BLaER1 treated with 17β-estradiol and CSF1 and Interleukin-3, amounts not matched to agents 10 nM and 100 nM (cell line): Measurements from ENCODE around the gene NHSL2.
A peak's percentile ranks its signal among the peaks of the same experiment; 100 is the strongest.

Experiments
- H3K27ac ChIP-seq, 11 experiments: shearing (Covaris generic); formaldehyde crosslinking; 2 replicates each; pipeline ENCODE4 v1.8.1; 2022
- H3K27me3 ChIP-seq, 11 experiments: shearing (Covaris generic); formaldehyde crosslinking; 2 replicates each; pipeline ENCODE4 v1.8.1; 2022
- H3K36me3 ChIP-seq, 11 experiments: shearing (Covaris generic); formaldehyde crosslinking; 2 replicates each; pipeline ENCODE4 v1.8.1; 2022
- H3K4me1 ChIP-seq, 10 experiments: shearing (Covaris generic); formaldehyde crosslinking; 2 replicates each; pipeline ENCODE4 v1.8.1; 2022
- H3K4me2 ChIP-seq, 11 experiments: shearing (Covaris generic); formaldehyde crosslinking; 2 replicates each; pipeline ENCODE4 v1.8.1; 2022
- H3K4me3 ChIP-seq, 10 experiments: shearing (Covaris generic); formaldehyde crosslinking; 2 replicates each; pipeline ENCODE4 v1.8.1; 2022
- H3K9ac ChIP-seq, 11 experiments: shearing (Covaris generic); formaldehyde crosslinking; 2 replicates each; pipeline ENCODE4 v1.8.1; 2022
- H3K9me3 ChIP-seq, 11 experiments: shearing (Covaris generic); formaldehyde crosslinking; replicated peaks in 1 of 11; 2 replicates each; pipeline ENCODE4 v1.8.1; 2022
- H4K20me1 ChIP-seq, 11 experiments: shearing (Covaris generic); formaldehyde crosslinking; 2 replicates each; pipeline ENCODE4 v1.8.1; 2022
- Cebpa-rat ChIP-seq, 11 experiments: shearing (Covaris generic); IDR thresholded peaks; 2 replicates each; pipeline ENCODE4 v1.8.1; 2022

The NHSL2 gene

GRCh38 chrX:72131317-72132294 is 221.0 kb downstream of the NHSL2 start, which contains the start of gene RTL5:
Gene RTL5 (minus strand): TSS chrX:72131915.
- Histone ChIP-seq H3K27me3 (peaks cover 53 to 95% (median 78%) of the 10 kb centered on the region in 11 experiments), H3K4me3 (peak within 1 kb of the TSS; percentile 40 to 63 (median 50)), H4K20me1 (peaks cover 0 to 65% (median 0%) of the 10 kb centered on the region in 11 experiments; a peak in 10 of 22 replicates), H3K9me3 (peaks cover 0 to 14% (median 0%) of the 10 kb centered on the region in 11 experiments; a peak in 3 of 22 replicates), H3K9ac (peak within 1 kb of the TSS in 9 of 11 experiments; percentile 33 to 75 (median 57); a peak in 15 of 22 replicates), H3K27ac (peak within 1 kb of the TSS in 6 of 11 experiments; percentile 15 to 68 (median 62); a peak in 10 of 22 replicates), H3K4me1 (peaks cover 0 to 52% (median 35%) of the 10 kb centered on the region in 10 experiments; a peak in 17 of 20 replicates), H3K4me2 (peak within 1 kb of the TSS; percentile 57 to 86 (median 68)), H3K36me3 (peaks cover 0 to 26% (median 0%) of the 10 kb centered on the region in 11 experiments; a peak in 3 of 22 replicates)
- no peak for TF ChIP-seq Cebpa-rat (IDR thresholded peaks at IDR 0.05)

DNA sequence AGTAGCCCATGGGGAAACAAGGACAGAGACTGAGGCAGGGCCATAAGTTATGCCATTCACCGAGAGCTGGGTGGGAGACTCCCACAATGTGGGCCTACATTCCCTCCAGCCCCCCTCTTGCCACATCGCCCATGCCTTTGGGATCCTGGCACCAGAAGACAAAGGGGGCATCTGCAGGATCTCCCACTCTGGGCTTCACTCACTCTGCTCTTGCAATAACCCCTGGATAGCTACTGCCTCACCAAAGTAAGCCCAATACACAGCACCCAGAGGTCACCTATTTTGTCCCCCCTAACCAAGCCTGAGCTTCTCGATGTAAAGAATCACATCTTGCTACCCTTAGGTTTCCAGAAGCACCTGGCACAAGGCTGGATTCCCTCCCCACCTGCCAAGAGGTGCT is 221.8 kb downstream of the NHSL2 start:
- Histone ChIP-seq H3K36me3 (peaks cover 0 to 30% (median 0%) of the 10 kb centered on the region in 11 experiments; a peak in 6 of 22 replicates), H3K4me3 (peak overlapping the region in 9 of 10 experiments; percentile 38 to 63 (median 51); a peak in 14 of 20 replicates), H3K27me3 (peaks cover 50 to 97% (median 84%) of the 10 kb centered on the region in 11 experiments), H3K27ac (peak overlapping the region in 1 of 11 experiments; percentile 67; a peak in 1 of 22 replicates), H3K9me3 (peaks cover 0 to 14% (median 0%) of the 10 kb centered on the region in 11 experiments; a peak in 3 of 22 replicates), H3K4me2 (peak overlapping the region; percentile 49 to 73 (median 64)), H4K20me1 (peaks cover 0 to 74% (median 0%) of the 10 kb centered on the region in 11 experiments; a peak in 10 of 22 replicates), H3K4me1 (peaks cover 0 to 44% (median 26%) of the 10 kb centered on the region in 10 experiments; a peak in 16 of 20 replicates), H3K9ac (peak overlapping the region in 6 of 11 experiments; percentile 12 to 60 (median 40); a peak in 4 of 22 replicates)
- no peak for TF ChIP-seq Cebpa-rat (IDR thresholded peaks at IDR 0.05)

GRCh38 chrX:72133851-72134546 is 223.4 kb downstream of the NHSL2 start:
- Histone ChIP-seq H3K27me3 (peaks cover 40 to 98% (median 82%) of the 10 kb centered on the region in 11 experiments), H3K4me2 (no peak overlapping the region), H3K27ac (no peak overlapping the region), H4K20me1 (peaks cover 0 to 75% (median 0%) of the 10 kb centered on the region in 11 experiments; a peak in 9 of 22 replicates), H3K4me3 (no peak overlapping the region), H3K36me3 (peaks cover 0 to 44% (median 0%) of the 10 kb centered on the region in 11 experiments; a peak in 10 of 22 replicates), H3K9me3 (peaks cover 0 to 14% (median 0%) of the 10 kb centered on the region in 11 experiments; a peak in 4 of 22 replicates), H3K4me1 (peaks cover 0 to 29% (median 19%) of the 10 kb centered on the region in 10 experiments; a peak in 14 of 20 replicates), H3K9ac (no peak overlapping the region)
- TF ChIP-seq Cebpa-rat (IDR thresholded peaks at IDR 0.05) = no peak

DNA sequence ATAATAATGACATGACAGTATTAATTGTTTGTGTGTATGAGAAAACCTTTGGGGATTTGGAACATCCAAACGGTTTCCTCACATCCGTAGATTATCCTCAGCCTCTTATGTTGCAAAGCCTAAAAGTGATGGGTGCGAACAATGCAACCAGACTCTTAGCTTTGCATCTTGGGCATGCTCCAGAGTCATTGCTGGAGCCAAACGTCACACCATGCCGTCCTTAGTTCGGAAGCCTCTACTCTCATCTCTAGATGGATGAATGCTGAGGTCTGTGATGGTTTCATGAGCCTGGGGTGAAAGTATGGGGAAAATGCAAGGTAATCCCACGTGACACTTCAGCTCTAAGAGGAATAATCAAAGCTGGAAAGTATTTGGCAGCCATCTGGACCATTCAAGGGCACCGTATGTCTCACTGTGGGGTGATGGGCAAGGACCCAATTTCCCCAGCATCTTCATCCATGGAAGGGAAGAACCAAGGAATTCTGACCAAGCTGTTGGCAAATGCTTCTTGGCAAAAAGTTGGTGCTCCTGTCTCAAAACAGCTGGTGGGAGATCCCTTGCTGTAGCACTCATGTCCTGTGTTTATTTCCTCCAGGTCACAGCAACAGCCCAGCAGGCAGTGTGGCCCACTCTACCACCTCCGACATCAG is 227.3 kb downstream of the NHSL2 start:
- Histone ChIP-seq H3K4me3 (no peak overlapping the region), H3K4me1 (peaks cover 0 to 27% (median 19%) of the 10 kb centered on the region in 10 experiments; a peak in 14 of 20 replicates), H4K20me1 (peaks cover 0 to 81% (median 0%) of the 10 kb centered on the region in 11 experiments; a peak in 7 of 22 replicates), H3K27ac (no peak overlapping the region), H3K36me3 (peaks cover 0 to 52% (median 0%) of the 10 kb centered on the region in 11 experiments; a peak in 10 of 22 replicates), H3K4me2 (no peak overlapping the region), H3K27me3 (peaks cover 38 to 100% (median 83%) of the 10 kb centered on the region in 11 experiments), H3K9me3 (no peaks in the 10 kb centered on the region; a peak in 1 of 22 replicates), H3K9ac (no peak overlapping the region)
- no peak for TF ChIP-seq Cebpa-rat (IDR thresholded peaks at IDR 0.05)

DNA sequence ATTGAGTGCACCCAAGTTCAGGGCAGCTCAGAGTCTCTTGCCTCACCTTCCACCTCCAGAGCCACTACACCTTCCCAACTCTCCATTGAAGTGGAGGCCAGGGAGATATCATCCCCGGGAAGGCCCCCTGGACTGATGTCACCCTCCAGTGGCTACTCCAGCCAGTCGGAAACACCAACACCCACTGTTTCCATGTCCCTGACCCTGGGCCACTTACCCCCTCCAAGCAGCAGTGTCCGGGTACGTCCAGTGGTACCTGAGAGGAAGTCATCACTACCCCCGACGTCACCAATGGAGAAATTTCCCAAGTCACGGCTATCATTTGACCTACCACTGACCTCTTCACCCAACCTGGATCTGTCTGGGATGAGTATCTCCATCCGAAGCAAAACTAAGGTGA is 228.9 kb downstream of the NHSL2 start:
- no peak overlapping the region for H3K9ac ChIP-seq
- H3K4me2 ChIP-seq = no peak overlapping the region; a peak in 1 of 22 replicates
- H3K36me3 ChIP-seq = peaks cover 0 to 41% (median 0%) of the 10 kb centered on the region in 11 experiments; a peak in 10 of 22 replicates
- H3K9me3 ChIP-seq = no peaks in the 10 kb centered on the region; a peak in 1 of 22 replicates
- TF ChIP-seq Cebpa-rat (IDR thresholded peaks at IDR 0.05) = no peak
- H3K27ac ChIP-seq = no peak overlapping the region
- peaks cover 0 to 29% (median 19%) of the 10 kb centered on the region in 10 experiments; a peak in 14 of 20 replicates for H3K4me1 ChIP-seq
- H4K20me1 ChIP-seq = peaks cover 0 to 65% (median 0%) of the 10 kb centered on the region in 11 experiments; a peak in 5 of 22 replicates
- H3K27me3 ChIP-seq = peaks cover 26 to 95% (median 77%) of the 10 kb centered on the region in 11 experiments; a peak in 21 of 22 replicates
- H3K4me3 ChIP-seq = no peak overlapping the region

GRCh38 chrX:72141372-72142004 is 230.8 kb downstream of the NHSL2 start:
- peaks cover 0 to 35% (median 0%) of the 10 kb centered on the region in 11 experiments; a peak in 10 of 22 replicates for H3K36me3 ChIP-seq
- peaks cover 0 to 29% (median 19%) of the 10 kb centered on the region in 10 experiments; a peak in 14 of 20 replicates for H3K4me1 ChIP-seq
- H3K9ac ChIP-seq = no peak overlapping the region
- H3K27ac ChIP-seq = no peak overlapping the region
- H3K9me3 ChIP-seq = no peaks in the 10 kb centered on the region; a peak in 1 of 22 replicates
- peak overlapping the region in 8 of 11 experiments; percentile 3 to 46 (median 22); a peak in 8 of 22 replicates for H3K4me2 ChIP-seq
- peaks cover 24 to 95% (median 80%) of the 10 kb centered on the region in 11 experiments for H3K27me3 ChIP-seq
- no peak for TF ChIP-seq Cebpa-rat (IDR thresholded peaks at IDR 0.05)
- peaks cover 0 to 51% (median 0%) of the 10 kb centered on the region in 11 experiments; a peak in 4 of 22 replicates for H4K20me1 ChIP-seq
- no peak overlapping the region for H3K4me3 ChIP-seq

- Histone ChIP-seq H3K4me2 (peak overlapping the region in 7 of 11 experiments; percentile 6 to 46 (median 41); a peak in 8 of 22 replicates), H3K4me1 (peaks cover 0 to 29% (median 19%) of the 10 kb centered on the region in 10 experiments; a peak in 14 of 20 replicates), H3K27me3 (peaks cover 28 to 95% (median 77%) of the 10 kb centered on the region in 11 experiments), H3K27ac (no peak overlapping the region), H3K36me3 (peaks cover 0 to 32% (median 0%) of the 10 kb centered on the region in 11 experiments; a peak in 10 of 22 replicates), H3K9me3 (no peaks in the 10 kb centered on the region; a peak in 1 of 22 replicates), H4K20me1 (peaks cover 0 to 44% (median 0%) of the 10 kb centered on the region in 11 experiments; a peak in 4 of 22 replicates), H3K9ac (no peak overlapping the region), H3K4me3 (no peak overlapping the region)
- TF ChIP-seq Cebpa-rat (IDR thresholded peaks at IDR 0.05) = no peak
Observed at GRCh38 chrX:72142094-72142793, 231.6 kb downstream of the NHSL2 start.
